Amniotic stem cell (primary cell): ENCODE data around the gene HAGHL.
"Not testable (repeated sequence)": the region's sequence is repeated elsewhere in the genome, so short reads cannot be mapped to it uniquely, and the experiment has no call there.

Experiments
- DNase-seq: peaks from one replicate; lab custom pipeline; 2025; lab: John Stamatoyannopoulos, UW

The HAGHL gene

DNA sequence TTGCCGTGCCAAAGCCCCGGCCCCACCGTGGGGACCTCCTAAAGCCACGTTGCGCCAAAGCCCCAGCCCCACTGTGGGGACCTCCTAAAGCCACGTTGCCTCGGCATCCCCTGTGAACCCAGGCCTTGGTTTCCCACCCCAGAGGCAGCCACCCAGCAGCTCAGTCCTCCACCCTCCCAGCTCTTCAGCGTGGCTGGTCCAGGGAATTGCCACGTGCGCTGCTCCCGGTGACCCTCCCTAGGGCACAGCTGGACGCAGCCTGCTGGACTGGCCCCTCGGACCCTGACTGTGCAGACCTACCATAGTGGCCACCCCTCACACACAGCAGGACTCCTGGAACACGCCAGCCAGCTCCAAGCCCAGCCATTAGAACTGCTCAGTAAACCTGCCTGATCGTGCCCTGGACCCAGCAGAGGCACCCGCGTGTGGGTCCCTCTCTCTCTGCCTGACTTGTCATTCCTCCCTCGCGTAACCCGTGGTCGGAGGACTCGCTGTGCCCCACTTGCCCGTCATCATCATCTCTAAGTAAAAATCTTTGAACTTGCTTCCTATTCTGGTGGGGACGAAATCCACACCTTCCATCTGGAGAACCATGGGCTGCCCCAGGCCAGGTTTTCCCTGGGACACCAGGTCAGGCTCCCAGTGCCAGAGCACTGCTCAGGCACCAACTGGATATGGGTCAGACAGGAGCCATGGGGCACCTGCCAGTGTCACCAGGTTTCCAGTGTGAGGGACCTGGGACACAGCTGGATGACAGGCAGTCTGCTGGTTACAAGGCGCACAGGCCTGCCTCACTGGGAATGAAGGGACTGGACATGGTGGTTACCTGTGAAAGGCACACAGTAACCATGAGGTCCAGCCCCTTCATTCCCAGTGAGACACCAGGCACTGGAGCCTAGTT lies 8.3 kb downstream of the HAGHL start:
- DNase-seq = no peak

DNA sequence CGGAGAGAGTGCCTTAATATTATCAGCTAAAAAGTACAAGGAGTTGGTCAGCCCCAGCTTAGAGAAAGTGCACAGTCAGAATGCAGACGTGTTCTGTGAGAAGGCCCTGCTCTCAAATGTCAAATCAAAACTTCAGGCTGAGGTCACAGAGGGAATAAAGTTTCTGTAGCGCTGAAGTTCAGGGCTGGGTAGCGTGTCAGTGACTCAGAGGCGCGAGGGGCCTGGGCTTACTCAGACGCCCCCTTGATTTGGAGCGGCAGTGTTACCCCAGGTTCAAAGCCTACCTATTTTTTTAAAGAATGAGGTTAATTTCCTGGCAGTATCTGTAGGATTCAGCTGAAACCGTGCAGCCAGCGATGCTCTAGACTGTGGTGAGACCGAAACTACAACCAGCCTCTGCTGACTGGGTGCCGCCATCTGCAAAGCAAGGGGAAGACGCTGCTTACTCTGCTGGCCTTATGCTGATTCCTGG lies 9.1 kb downstream of the HAGHL start:
- DNase-seq = no peak

DNA sequence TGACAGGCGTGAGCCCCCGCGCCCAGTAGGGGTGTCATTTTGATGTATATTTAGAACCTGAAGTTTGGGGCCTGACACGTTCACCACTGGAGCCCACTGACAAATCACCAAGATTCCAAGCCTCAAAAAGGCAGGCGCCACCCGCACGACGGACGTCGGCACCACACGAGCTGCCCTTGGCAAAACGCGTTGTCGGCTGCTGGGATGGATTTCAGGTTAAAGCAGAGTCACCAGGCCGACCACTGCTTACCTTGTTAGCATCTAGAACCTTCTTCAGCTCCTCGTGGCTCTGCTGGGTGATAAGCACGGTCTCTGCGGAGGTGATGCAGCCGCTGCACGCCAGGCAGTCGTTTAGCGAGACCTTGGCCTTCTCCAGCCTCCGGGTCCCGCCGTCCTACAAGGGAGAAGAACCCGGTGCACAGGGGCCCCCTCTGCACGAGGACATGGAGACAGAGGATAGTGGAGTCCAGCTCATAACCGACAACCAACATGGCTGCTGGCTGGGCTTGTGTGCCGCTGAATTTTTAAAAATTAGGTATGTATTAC lies 10.1 kb downstream of the HAGHL start:
- DNase-seq = no peak

DNA sequence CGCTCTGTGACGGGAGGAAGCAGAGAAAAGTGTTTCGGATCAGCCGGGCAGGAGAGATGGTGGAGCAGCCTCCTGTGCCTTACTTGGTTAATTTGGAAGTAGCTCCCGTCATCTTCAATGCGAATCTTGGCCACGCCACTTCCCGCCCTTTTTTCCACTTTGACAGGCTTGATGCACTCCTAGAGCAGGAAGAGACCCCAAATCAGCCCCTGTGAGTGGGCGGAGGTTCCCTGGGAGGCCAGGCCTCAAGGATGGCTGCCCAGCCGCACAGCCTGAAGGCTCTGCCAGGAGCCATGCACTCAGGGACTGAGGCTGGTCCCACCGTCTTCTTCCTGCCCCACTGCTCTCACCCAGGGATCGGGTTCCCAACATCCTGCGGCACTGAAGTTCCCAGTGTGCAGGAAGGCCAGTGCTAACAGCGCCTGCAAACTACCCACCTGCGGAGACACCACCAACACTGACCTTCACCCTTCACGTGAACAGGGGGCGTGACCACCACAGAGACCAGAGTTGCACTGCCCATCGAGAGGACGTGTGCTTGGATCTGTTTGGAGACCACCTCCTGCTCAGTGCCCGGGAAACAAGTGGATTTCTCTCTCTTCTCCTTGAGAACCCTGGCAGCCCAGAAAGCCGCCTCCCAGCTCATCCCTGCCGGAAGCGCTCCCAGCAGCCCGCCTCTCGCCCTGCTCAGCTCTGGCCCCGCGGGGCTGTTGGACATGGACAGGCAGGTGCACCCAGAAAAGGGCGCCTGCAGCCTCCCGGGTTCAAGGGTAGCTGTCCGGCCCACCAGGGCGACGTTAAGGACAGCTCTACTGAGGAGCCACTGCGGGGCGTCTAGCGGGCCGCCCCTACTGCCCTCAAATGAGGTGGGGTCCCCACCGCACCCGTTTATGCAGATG lies 12.9 kb downstream of the HAGHL start:
- no peak for DNase-seq

DNA sequence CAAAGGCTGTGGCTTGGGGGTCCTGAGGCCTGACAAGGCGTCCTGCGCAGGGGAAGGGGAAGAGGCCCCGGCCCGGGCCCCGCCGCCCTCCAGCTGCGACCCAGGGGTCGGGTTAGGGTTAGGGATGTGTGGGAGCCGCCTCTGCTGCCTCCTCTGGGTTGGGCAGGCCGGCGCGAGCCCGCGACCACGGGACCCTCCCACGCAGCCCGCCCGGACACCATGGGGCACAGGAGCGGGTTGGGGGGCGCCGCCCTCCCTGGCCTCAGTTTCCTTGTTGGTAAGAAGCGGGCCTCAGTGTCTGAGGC lies 13.5 kb downstream of the HAGHL start:
- no peak for DNase-seq

DNA sequence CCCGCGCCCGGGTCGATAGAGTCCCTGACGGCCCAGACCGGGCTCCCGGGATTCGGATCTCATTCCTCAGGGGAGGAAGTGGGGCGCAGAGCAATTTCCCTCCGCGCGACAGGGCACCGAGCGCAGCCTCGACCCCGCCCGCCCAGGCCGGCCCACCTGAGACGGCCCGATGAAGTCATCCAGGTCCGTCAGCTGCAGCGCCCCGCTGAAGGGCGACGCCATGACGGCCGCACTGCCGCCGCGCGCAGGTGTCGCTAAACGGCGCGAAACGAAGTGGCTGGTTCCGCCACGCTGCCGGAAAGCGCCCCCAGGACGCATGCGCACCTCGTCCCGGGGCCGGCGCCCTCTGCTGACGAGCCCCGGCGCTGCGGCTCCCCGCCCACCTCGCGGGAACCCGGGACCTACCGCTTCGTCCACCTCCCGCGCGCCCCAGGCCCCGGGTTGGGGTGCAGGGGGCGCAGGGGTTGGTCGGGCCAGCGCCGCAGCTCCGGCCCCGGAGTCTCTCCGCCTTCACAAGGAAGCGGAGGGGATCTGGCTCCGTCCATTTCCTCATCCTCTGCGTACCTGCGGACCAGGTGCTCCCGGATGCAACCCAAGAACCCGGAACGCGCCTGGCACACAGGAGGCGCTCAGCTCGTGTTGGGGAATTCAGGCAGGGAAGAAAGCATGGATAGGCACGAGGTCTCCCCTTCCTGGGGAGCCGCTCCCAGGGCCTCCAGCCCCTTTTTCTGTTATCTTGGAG lies 14.0 kb downstream of the HAGHL start, which contains the start of gene CIAO3:
Gene CIAO3 (minus strand): TSS at position 234 of the 742 bp plus-strand sequence. CDS start 12 bp downstream, at position 222.
- DNase-seq = peak; percentile 67

DNA sequence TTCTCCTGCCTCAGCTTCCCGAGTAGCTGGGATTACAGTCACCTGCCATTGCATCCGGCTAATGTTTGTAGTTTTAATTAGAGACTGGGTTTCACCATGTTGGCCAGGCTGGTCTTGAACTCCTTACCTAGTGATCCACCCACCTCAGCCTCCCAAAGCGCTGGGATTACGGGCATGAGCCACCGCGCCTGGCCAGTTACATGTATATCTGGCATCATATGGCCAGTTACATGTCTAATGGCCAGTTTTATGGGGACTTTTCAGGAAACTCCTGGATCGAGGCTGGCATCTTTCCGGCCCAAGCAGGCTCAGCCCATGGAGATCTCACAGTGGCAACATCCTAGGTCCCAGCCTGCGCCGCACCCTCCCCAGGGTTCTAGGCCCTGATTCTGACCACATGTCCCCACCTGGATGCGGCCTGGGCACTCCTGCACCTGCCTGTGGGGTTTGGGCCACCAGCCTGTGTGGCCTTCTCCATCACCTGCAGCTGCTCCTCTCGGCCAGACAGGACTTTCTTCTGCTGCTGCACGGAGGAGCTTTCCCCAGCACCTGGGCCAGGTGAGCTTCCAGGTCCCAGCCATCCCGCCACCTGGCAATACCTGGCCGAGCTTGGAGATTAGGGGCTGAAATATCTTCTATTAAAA lies 15.2 kb downstream of the HAGHL start:
- DNase-seq = no peak

DNA sequence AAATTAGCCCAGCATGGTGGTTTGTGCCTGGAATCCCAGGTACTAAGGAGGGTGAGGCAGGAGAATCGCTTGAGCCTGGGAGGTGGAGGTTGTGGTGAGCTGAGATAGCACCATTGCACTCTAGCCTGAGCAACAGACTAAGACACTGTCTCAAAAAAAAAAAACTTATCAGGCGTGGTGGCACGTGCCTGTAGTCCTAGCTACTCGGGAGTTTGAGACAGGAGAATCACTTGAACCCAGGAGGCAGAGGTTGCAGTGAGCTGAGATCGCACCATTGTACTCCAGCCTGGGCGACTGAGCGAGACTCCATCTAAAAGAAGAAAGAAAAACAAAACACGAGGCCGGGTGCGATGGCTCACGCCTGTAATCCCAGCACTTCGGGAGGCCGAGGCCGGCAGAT lies 16.0 kb downstream of the HAGHL start:
- DNase-seq = not testable (repeated sequence)

DNA sequence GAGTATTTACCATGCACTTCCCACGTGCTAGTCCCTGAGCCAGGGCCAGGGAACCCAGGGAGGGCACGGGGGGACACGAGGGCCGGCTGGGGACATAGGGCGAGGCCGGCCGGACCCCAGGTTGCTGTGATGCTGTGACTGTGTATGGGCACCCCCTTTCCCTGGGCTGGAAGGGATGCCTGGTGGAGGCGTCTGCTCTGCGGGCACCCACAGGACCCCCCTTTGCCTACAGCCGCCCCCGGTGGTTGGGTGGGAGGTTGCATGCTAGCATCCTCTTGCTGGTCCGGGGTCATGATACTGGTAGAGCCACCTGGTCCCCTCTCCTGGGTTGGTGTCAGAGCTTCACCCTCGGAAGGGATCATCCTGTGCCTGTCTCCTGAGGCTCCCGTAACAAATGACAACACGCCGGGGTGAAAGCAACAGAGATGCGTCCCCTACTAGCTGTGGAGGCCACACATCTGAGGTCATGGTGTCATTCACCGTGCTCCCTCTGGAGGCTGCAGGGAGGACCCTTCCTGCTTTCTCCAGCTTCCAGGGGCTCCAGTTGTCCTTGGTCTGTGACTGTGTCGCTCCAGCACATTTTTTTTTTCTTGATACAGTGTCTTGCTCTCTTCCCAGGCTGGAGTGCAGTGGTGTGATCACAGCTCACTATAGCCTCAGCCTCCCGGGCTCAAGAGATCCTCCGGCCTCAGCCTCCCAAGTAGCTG lies 17.0 kb downstream of the HAGHL start:
- DNase-seq = no peak

DNA sequence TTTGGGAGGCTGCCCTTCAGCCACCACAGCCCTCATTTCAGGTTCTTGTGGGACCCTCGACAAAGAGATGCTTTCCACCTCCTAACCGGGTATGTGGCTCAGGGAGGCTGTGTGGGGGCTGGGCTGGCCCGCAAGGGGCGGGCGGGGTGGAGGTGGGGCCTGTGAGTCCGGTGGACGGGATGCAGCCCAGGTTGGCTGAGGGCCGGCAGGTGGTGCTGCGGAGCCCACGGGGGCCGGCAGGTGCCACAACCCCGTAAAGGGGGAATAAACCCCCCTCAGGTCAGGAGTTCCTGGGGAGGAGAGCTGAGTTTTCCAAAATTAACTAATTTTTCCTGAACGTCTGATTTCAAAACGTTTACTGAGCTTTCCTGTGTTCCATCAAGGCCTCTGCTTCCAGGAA lies 18.8 kb downstream of the HAGHL start:
- no peak for DNase-seq

DNA sequence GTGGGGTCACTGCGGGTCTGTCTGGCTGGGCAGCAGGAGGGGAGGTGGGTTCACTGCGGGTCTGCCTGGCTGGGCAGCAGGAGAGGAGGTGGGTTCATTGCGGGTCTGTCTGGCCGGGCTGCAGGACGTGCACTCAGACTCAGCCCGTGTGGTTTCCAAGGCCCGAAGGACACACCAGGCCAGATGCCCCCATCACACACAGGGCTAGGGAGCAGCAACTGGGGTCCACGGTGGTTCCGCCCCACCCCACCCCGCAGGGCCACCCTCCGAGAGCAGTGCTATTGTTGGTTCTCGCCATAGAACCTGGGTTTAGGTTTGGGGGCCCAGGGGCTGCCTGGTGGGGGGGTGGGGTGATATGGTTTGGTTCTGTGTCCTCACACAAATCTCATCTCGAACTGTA lies 19.7 kb downstream of the HAGHL start:
- DNase-seq = no peak

DNA sequence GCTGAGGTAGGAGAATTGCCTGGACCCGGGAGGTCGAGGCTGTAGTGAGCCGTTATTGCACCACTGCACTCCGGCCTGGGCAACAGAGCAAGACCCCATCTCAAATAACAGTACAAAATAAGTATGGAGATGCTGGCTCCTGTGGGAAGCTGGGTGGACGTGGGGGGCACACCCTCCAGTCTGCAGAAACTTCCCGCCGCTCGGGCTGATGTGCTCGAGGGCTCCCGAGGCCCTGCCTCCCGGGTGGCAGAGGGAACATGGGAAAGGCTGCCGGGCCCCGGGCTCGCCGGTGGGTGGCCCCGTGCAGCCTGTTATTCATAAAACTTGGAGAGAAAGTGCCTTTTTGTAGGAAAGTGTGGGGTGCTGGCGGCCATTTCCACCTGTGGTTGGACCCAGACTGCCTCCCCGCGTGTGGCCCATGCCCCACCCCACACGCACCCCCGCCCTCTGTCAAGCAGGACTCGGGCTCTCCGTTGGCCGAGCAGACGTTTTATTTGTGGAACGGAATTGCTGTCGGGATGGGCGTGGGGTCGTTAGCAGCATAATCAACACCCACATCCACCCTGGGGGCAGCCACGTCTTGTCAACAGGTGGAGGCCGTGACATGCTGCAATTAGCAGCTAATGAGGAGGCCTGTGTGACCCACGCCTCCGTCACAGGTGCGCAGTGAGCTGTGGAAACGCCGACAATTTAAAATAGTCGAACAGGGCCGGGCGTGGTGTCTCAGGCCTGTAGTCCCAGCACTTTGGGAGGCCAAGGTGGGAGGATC lies 21.3 kb downstream of the HAGHL start:
- DNase-seq = no peak

DNA sequence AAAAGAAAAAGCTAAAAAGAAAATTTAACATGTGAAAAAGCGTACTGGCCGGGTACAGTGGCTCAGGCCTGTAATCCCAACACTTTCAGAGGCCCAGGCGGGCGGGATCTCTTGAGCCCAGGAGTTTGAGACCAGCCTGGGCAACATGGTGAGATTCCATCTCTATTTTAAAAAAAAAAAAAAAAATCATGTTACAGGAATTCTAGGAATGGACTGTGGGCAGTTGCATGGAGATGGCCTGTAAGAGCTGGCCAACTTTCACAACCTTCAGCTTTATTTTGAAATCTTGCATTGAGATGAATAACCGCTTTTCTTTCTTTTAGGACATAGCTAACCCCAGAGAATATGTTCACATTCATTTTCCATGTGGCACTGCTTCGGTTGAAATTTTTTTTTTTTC lies 22.1 kb downstream of the HAGHL start:
- no peak for DNase-seq

DNA sequence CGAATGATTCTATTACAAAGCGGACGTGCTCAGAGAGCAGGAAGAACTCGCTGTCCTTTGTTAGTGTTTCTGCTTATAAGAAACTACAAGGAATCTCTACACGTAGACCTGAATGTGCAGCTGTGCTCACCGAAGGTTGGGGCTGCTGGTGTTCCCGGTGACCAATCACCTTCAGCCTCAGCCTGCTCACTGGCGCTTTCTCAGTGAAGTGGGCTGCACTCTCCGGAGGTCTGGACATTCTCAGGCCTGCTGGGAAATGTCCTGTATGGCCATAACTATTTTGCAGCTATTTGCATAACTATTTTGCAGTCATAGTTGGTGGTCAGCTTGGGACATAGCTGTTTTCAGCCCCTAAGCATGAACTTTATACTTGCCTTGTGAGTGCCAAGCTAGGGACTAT lies 23.6 kb downstream of the HAGHL start:
- no peak for DNase-seq

DNA sequence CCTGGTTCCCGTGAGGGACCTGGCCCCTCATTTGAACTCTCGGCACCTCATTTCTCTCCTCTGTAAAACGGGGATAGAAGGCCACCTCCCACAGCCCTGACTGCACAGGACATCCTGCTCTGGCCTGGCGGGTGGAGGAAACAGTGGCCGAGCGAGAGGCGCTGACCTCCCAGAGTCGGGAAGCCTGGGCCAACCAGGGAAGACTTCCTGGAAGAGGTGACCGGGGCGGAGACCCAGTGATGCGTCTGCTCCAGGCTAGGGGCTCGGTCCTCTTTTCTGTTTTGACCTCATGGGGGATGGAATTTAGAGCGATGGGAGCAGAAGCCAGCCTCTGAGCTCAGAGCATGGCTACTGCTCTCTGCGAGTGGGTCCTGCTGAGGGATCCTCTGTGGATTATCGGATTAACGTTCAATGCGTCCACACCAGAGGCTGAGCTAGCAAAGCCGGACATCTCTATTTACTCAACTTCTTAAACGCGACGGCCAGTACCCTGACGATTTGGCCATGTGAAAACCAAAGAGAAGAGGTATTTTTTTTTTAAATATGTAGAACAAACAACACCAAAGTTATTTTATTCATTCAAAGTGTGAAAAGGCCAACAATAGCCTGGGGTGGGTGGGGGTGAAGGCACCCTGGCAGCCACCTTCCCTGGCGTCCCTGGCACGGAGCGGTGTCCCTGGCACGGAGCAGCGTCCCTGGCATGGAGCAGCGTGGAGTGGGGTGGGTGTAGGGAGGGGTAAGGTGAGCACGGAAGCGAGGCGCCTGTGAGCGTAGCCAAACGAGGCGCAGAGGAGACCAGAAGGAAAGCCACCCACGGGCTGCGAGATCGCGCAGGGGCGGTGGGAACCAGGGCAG lies 24.5 kb downstream of the HAGHL start:
- DNase-seq = no peak

DNA sequence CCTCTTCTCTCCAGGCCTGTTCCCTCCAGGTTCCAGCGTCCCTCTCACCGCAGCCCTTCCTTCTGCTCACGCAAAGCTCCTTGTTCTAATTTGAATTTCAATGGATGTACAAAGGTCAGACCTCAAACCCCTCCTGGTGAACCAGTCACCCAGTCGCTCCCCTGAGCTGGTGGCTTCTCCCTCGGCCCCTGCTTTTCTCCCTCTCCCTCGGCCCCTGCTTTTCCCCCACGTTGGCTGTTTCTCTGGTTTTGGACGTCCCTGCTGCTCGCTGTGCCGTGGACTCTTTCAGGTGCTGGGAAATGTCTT lies 25.1 kb downstream of the HAGHL start:
- DNase-seq = no peak

DNA sequence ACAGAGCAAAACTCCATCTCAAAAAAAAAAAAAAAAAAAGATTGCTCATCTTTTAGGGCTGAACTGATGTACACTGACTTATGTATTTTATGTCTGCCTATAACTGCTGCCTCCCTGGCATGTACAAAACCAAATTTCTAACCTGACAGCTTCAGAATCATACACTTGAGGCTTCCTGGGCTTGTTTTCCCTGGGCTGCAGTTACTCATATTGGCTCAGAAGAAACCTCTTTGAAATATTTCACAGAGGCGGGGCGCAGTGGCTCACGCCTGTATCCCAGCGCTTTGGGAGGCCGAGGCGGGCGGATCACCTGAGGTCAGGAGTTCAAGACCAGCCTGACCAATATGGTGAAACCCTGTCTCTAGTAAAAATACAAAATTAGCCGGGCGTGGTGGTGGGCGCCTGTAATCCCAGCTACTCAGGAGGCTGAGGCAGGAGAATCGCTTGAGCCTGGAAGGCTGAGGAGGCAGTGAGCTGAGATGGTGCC lies 27.3 kb downstream of the HAGHL start:
- not testable (repeated sequence) for DNase-seq

DNA sequence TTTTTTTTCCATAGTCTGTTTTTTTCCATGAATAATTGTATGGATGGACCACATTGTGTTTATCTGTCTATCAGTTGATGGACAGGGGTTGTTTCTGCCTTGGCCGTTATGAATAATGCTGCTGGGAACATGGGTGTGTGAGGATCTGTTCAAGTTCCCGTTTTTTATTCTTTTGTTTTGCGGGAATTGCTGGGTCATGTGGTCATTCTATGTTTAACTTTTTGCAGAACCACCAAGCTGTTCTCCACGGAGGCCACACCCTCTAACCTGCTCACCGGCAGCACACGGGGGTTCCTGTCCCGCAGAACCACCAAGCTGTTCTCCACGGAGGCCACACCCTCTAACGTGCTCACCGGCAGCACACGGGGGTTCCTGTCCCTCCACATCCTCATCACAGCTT lies 27.8 kb downstream of the HAGHL start:
- no peak for DNase-seq

DNA sequence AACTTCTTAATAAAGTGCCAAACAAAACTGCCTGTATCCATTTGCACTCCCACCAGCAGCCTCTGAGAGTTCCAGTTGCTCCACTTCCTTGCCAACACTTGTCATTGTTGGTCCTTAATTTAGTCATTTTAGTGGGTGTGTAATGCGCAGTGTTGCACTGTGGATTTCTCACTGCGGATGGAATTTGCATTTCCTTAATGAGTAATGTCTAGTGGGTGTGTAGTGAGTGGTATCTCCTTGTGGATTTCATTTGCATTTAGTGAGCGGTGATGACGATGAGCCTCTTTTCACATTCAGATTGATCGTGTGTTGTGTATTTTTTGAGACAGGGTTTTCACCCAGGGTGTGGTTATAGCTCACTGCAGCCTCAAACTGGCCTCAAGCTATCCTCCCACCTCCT lies 29.5 kb downstream of the HAGHL start:
- DNase-seq = no peak
